GM18951 (cell line): ENCODE results near the gene PCNX4.

Source experiments
- POLR2A ChIP-seq: IDR thresholded peaks from 4 replicates; pipeline ENCODE4 v1.6.1; 2011; ENCODE audit warnings: mild to moderate bottlenecking; ENCODE audit not compliant: insufficient read length, insufficient read depth; ENCODE audit errors: extremely low read depth
- in situ Hi-C: fragments of 300-500 bp; cut with MboI; formaldehyde crosslinking; loops from one replicate; pipeline ENCODE4 v1.12.0; 2022; ENCODE audit warnings: low sequenced_read_pairs, mixed read lengths, inconsistent platforms; ENCODE audit not compliant: unreplicated experiment

PCNX4 gene

GRCh38 chr14:60125918-60126317, 34.2 kb downstream of the PCNX4 start:
- in situ Hi-C loops: no loop called here
- TF ChIP-seq POLR2A: no peak

- TF ChIP-seq POLR2A: no peak
- in situ Hi-C loops: no loop called here
Measured at GRCh38 chr14:60133487-60133886, 41.8 kb downstream of the PCNX4 start.

- in situ Hi-C loops: no loop called here
- no peak for TF ChIP-seq POLR2A
Measured at GRCh38 chr14:60134702-60135101, 43.0 kb downstream of the PCNX4 start.

GRCh38 chr14:60151715-60152114, 60.0 kb downstream of the PCNX4 start:
- no peak for TF ChIP-seq POLR2A
- in situ Hi-C loops: no loop called here

GRCh38 chr14:60153991-60154390, 62.3 kb downstream of the PCNX4 start:
- in situ Hi-C loops: no loop called here
- no peak for TF ChIP-seq POLR2A

GRCh38 chr14:60154671-60155070, 62.9 kb downstream of the PCNX4 start:
- in situ Hi-C loops: no loop called here
- no peak for TF ChIP-seq POLR2A

GRCh38 chr14:60160422-60160821, 68.7 kb downstream of the PCNX4 start:
- no peak for TF ChIP-seq POLR2A
- in situ Hi-C loops: no loop called here

GRCh38 chr14:60161196-60162107, 69.7 kb downstream of the PCNX4 start:
- in situ Hi-C loops: no loop called here
- no peak for TF ChIP-seq POLR2A

- TF ChIP-seq POLR2A: no peak
- in situ Hi-C loops: no loop called here
Measured at GRCh38 chr14:60163693-60164092, 72.0 kb downstream of the PCNX4 start.

- no peak for TF ChIP-seq POLR2A
- in situ Hi-C loops: no loop called here
Measured at GRCh38 chr14:60164404-60164711, 72.6 kb downstream of the PCNX4 start.

- in situ Hi-C loops: no loop called here
- TF ChIP-seq POLR2A: peak; percentile 80
Measured at GRCh38 chr14:60164712-60165546, 73.2 kb downstream of the PCNX4 start, which contains the start of gene DHRS7. Gene DHRS7 (minus strand): TSS chr14:60165398. CDS start chr14:60165309, 89 bp downstream.

- in situ Hi-C loops: no loop called here
- TF ChIP-seq POLR2A: no peak
Measured at GRCh38 chr14:60165547-60165876, 73.8 kb downstream of the PCNX4 start.

GRCh38 chr14:60166142-60166541, 74.4 kb downstream of the PCNX4 start:
- no peak for TF ChIP-seq POLR2A
- in situ Hi-C loops: no loop called here

- in situ Hi-C loops: no loop called here
- TF ChIP-seq POLR2A: no peak
Measured at GRCh38 chr14:60169722-60170121, 78.0 kb downstream of the PCNX4 start.
